GM12878 (cell line): ENCODE results near the gene SMARCC1.

Source experiments
- CTCF ChIP-seq, 3 experiments: IDR thresholded peaks in 2 of 3; conservative IDR thresholded peaks in 1 of 3; 2 replicates each; pipeline ENCODE4 v1.5.1; 2011; ENCODE audit warnings: low read depth in 3 of 3, low read length in 3 of 3, mild to moderate bottlenecking in 3 of 3, control low read depth in 2 of 3, moderate library complexity in 2 of 3, inconsistent platforms in 1 of 3, mixed read lengths in 1 of 3; ENCODE audit not compliant: control insufficient read depth in 2 of 3, insufficient read depth in 1 of 3; ENCODE audit errors: extremely low read depth in 1 of 3
- EP300 ChIP-seq, 2 experiments: fragments of 150-350 bp in 1 of 2; IDR thresholded peaks; 2 replicates each; pipeline ENCODE4 v1.6.1; 2011 to 2012; ENCODE audit warnings: low read depth in 2 of 2, low read length in 2 of 2, borderline replicate concordance in 1 of 2, improper control_type of control experiment in 1 of 2, inconsistent platforms in 1 of 2; ENCODE audit not compliant: control insufficient read depth in 1 of 2
- ESRRA ChIP-seq: IDR thresholded peaks from 2 replicates; pipeline ENCODE4 v1.6.1; 2012; ENCODE audit warnings: mild to moderate bottlenecking, low read length, improper control_type of control experiment
- EZH2 ChIP-seq: IDR thresholded peaks from 2 replicates; pipeline ENCODE4 v1.6.1; 2012; ENCODE audit warnings: low read depth, mild to moderate bottlenecking, control low read depth, inconsistent platforms, low read length, borderline replicate concordance; ENCODE audit not compliant: control insufficient read depth
- FOS ChIP-seq: IDR thresholded peaks from 3 replicates; pipeline ENCODE4 v1.6.1; 2011; ENCODE audit warnings: borderline replicate concordance; ENCODE audit not compliant: insufficient read length; ENCODE audit errors: extremely low read depth
- MXI1 ChIP-seq: fragments of 150-350 bp; IDR thresholded peaks from 2 replicates; pipeline ENCODE4 v1.6.1; 2011; ENCODE audit warnings: low read depth, mild to moderate bottlenecking, inconsistent platforms, low read length, improper control_type of control experiment
- MYC ChIP-seq: IDR thresholded peaks from 2 replicates; pipeline ENCODE4 v1.6.1; 2011; ENCODE audit warnings: mild to moderate bottlenecking, low read length, moderate library complexity, inconsistent platforms; ENCODE audit not compliant: insufficient read depth, insufficient replicate concordance, insufficient read length, severe bottlenecking
- NFIC ChIP-seq: IDR thresholded peaks from 2 replicates; pipeline ENCODE4 v1.6.1; 2012; ENCODE audit warnings: low read depth, mild to moderate bottlenecking, inconsistent platforms, low read length, moderate library complexity
- RFX5 ChIP-seq: IDR thresholded peaks from 2 replicates; pipeline ENCODE4 v1.6.1; 2011; ENCODE audit warnings: low read depth, low read length, improper control_type of control experiment
- SIN3A ChIP-seq: IDR thresholded peaks from 2 replicates; pipeline ENCODE4 v1.6.1; 2012; ENCODE audit warnings: low read depth, low read length, improper control_type of control experiment
- TAF1 ChIP-seq: IDR thresholded peaks from 2 replicates; pipeline ENCODE4 v1.6.1; 2011; ENCODE audit warnings: mild to moderate bottlenecking, low read depth, low read length, borderline replicate concordance
- ZBTB11 ChIP-seq: fragments of 450-650 bp; formaldehyde crosslinking; IDR thresholded peaks from 2 replicates; pipeline ENCODE4 v1.5.0; 2022; ENCODE audit warnings: mild to moderate bottlenecking, missing genetic modification characterization
- TF ChIP-seq, protein P1 (sequence below): IDR thresholded peaks from 2 replicates; pipeline ENCODE4 v1.6.1; 2012; ENCODE audit warnings: low read depth, low read length, improper control_type of control experiment
- TF ChIP-seq, protein P2 (sequence below): IDR thresholded peaks from 2 replicates; pipeline ENCODE4 v1.6.1; 2012; ENCODE audit warnings: mild to moderate bottlenecking, low read depth, low read length

GRCh38 chr3:47573190-47574172 lies 208.2 kb downstream of the SMARCC1 start:
- TF ChIP-seq RFX5, result no peak
- TF ChIP-seq, protein P1, sequence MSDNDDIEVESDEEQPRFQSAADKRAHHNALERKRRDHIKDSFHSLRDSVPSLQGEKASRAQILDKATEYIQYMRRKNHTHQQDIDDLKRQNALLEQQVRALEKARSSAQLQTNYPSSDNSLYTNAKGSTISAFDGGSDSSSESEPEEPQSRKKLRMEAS, result no peak
- TF ChIP-seq CTCF (IDR thresholded peaks at IDR 0.05 in 2 of 3, conservative IDR thresholded peaks at IDR 0.05 in 1 of 3; ENCODE audit: control insufficient read depth in 2 of 3, extremely low read depth in 1 of 3, insufficient read depth in 1 of 3, low read depth in 3 of 3, low read length in 3 of 3), result no peak
- no peak for TF ChIP-seq EP300 (IDR thresholded peaks at IDR 0.05; ENCODE audit: borderline replicate concordance in 1 of 2, control insufficient read depth in 1 of 2, low read depth in 2 of 2, low read length in 2 of 2)
- no peak for TF ChIP-seq MYC
- TF ChIP-seq TAF1, result no peak
- TF ChIP-seq SIN3A, result no peak
- TF ChIP-seq NFIC, result no peak
- no peak for TF ChIP-seq MXI1
- no peak for TF ChIP-seq ESRRA
- TF ChIP-seq, protein P2, sequence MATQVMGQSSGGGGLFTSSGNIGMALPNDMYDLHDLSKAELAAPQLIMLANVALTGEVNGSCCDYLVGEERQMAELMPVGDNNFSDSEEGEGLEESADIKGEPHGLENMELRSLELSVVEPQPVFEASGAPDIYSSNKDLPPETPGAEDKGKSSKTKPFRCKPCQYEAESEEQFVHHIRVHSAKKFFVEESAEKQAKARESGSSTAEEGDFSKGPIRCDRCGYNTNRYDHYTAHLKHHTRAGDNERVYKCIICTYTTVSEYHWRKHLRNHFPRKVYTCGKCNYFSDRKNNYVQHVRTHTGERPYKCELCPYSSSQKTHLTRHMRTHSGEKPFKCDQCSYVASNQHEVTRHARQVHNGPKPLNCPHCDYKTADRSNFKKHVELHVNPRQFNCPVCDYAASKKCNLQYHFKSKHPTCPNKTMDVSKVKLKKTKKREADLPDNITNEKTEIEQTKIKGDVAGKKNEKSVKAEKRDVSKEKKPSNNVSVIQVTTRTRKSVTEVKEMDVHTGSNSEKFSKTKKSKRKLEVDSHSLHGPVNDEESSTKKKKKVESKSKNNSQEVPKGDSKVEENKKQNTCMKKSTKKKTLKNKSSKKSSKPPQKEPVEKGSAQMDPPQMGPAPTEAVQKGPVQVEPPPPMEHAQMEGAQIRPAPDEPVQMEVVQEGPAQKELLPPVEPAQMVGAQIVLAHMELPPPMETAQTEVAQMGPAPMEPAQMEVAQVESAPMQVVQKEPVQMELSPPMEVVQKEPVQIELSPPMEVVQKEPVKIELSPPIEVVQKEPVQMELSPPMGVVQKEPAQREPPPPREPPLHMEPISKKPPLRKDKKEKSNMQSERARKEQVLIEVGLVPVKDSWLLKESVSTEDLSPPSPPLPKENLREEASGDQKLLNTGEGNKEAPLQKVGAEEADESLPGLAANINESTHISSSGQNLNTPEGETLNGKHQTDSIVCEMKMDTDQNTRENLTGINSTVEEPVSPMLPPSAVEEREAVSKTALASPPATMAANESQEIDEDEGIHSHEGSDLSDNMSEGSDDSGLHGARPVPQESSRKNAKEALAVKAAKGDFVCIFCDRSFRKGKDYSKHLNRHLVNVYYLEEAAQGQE, result no peak
- TF ChIP-seq ZBTB11 (CRISPR knock-in tag), result no peak
- TF ChIP-seq FOS, result no peak
- TF ChIP-seq EZH2, result no peak
